WI38 (cell line): ENCODE data around the gene TRABD2B.

Source experiments
- H3K4me3 ChIP-seq: 2 replicates; pipeline ENCODE4 v1.5.1; 2011; ENCODE audit warnings: low read depth, mild to moderate bottlenecking, control low read depth, low read length
- CTCF ChIP-seq: IDR thresholded peaks from 2 replicates; pipeline ENCODE4 v1.5.1; 2012; ENCODE audit warnings: low read depth, mild to moderate bottlenecking, control low read depth, low read length

Gene TRABD2B

GRCh38 chr1:47814612-47815395 is 182.4 kb downstream of the TRABD2B start:
- TF ChIP-seq CTCF = no peak

DNA sequence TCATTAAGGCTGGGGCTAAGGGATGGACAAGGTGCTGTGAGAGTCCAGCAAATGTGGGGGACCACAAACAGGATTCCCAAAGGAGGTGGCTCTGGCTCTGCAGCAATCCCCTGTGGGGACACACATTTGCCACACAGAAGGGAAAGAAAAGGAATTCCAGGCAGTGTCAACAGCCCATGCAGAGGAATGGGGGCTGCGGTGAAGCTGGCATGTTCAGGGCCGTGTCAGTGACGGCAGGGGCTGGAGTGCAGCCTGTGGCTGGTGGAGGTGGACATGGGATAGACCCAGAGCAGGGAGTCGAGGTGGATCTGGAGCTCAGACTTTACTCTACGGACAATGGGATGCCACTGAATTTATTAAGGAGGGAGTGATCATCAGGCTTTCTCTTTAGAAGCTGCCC is 183.2 kb downstream of the TRABD2B start:
- TF ChIP-seq CTCF = no peak
- no peak overlapping the region for H3K4me3 ChIP-seq

More at GRCh38 chr1:47814612-47815395, 182.4 kb downstream of the TRABD2B start:
- H3K4me3 ChIP-seq = no peak overlapping the region

DNA sequence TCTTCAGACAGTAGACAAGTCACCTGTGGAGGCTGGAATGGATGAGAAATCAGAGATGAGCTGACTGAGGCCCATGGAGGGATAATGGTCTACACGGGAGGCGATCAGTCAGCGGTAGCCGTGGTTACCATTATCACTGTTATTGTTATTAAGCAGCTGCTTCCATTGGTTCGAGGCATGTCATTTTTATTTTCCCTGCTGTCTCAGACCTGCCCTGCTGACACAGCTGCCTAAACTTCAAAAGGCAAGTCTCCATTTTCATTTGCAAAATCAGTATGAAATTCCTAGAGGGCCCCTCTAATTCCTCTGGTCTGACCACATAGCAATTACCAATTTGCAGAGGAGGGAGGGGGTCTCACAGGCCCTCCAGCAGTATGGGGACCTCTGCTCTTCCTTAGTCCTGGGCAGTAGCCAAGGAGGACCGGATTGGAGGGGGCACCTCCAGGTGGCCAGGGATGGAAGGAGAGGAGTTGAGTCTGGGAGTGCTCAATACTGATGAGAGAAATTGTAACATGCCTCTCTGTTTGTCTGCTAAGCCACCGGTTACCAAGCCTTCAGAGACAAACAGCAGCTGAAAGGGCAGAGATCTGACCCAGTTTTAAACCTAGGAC is 184.2 kb downstream of the TRABD2B start:
- no peak for TF ChIP-seq CTCF

DNA sequence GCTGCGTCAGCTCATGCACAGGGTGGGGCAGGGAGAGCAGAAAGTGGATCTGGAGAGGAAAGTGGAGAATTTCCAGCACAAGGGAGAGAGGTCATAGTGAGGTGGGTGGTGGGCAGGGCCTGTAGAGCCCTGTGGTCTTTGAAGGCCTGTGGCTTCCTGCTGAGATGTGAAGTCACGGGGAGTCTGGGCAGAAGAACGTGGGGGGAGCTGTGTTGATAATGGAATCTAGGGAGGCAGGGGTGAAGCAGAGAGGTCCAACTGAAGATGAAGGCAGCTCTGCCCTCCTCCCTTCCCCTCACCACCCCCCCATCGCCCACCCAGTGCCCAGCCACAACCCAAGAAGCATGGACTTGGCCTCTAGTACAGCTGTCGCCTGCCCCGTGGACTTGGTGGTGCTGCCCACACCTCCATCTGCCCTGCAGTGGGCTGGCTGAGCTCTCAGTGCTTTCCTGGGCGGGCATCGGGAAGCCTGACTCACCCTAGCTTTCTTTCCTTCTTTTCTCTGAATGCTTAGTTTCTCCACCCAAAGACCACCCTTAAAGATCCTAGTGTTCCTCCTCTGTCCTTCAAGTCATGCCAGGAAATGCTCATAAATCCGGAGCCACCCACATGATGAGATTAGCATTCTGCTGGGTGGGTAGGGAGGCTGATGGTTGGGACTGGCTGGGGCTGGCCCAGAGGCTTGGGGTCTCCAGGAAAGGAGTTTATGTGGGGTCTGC is 186.1 kb downstream of the TRABD2B start:
- TF ChIP-seq CTCF = no peak
- no peak overlapping the region for H3K4me3 ChIP-seq

More for the DNA sequence above, 184.2 kb downstream of the TRABD2B start:
- H3K4me3 ChIP-seq = no peak overlapping the region

DNA sequence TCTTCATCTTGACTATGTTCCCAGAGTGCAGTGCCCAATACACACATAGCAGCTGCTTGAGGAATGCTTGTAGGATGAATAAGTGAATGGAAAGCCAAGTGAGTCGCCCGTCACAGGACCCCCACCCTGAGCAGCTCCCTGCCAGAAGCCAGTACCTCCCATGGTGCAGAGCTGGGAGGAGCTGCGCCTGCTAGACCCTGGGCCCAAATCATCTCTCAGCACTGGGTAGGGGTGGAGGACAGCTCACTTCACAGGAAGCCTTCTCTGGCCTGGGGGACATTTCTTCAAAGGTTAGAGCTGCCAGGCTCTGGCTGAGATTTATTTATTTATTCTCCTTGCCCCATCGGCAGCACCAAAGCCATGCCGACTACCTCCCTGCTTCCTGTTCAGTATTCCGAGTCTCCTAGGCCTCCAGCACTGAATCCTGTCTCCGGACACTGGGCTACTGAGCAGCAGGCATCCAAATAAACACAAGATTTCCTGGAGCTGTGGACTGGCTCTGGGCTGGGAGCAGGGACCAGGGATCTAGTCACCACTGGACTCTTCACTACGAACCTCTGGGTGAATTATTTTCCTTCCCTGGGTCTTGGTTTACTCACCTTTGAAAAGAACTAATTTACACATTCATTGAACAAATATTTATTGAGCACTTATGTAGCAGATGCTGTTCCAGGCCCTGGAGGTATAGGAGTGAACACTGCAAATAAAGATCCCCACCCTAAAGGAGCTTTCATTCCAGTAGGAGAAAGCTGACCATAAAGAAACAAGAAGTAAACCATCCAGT is 187.7 kb downstream of the TRABD2B start:
- no peak for TF ChIP-seq CTCF
- no peak overlapping the region for H3K4me3 ChIP-seq

GRCh38 chr1:47808612-47809011 is 188.6 kb downstream of the TRABD2B start:
- no peak overlapping the region for H3K4me3 ChIP-seq
- TF ChIP-seq CTCF = no peak
